ENCODE results near the gene MEIS1.

GRCh38 chr2:66426244-66427111, 8.4 kb upstream of the MEIS1 start:
- TF ChIP-seq CTCF (IDR thresholded peaks at IDR 0.05) (no peak), POLR2A (IDR thresholded peaks at IDR 0.05) (no peak)

All from testis (tissue), 2 donors.